GM19043 (cell line): Measurements from ENCODE around the gene TAF4.

Experiments used
- ATAC-seq: cut with Tn5 transposase; IDR thresholded peaks from one replicate; pipeline ENCODE4 v1.9.1; 2021; ENCODE audit warnings: low read depth; ENCODE audit not compliant: unreplicated experiment

The TAF4 gene

DNA sequence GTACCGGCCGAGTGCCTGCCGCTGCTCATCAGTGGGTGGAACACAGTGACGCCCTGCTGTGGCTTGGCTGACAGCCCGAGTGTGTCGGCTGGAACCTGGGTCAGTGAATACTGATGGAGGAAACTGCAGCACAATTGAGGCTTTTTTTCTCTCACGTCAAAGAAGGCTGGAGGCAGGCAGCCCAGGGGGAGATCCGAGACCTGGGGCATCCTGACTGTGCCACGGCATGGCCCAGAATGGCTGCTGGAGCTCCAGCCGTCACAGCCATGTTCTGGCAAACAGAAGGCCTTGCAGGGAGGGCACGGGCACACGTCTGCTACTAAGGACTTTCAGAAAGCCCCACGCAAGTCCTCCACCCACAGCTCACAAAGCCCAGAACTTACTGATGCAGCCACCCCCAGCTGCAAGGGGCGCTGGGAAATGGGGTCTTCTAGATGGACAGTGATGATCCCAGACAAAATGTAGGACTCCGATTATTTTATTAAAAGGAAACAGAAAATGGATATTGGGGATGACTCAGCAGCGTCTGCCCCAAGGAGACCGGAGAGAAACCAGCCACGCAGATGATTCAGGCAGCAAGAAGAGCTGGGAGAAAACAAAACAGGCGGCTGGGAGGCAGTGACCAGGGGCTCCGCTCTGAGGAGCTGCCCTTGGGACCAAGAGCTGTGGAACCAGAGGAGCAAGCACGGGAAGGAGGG is 140.0 kb downstream of the TAF4 start:
- ATAC-seq, result no peak

DNA sequence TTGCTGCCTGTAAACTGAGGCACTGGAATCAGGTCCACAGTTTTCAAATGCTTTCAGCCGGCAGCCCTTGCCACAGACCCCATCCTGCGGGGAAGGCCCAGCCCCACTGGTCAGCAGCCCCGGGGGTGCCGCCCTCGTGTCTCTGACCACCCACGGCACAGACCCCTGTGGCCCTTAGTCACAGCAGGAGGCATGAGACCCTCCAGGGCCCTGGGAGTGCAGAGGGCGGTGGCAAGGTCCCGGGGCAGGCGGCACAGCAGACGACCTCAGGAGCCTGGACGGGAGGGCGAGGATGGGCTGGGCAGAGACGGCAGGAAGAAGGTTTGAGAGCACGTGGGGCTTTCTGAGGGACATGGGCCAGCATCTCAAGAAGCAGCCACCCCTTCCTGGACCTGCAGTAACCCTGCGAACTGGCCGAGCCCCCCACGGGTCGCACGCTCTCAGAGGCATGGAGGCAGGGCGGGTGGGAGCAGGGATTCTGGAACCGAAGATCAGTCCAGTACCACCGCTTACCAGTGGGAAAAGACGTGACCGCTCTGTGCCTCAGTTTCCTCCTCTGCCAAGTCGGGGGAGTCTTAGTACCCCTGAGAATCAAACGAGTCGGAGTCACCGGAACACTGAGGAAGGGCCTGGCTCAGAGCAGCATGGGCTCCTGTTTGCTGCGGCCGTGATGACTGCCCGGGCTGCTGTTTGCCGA is 140.7 kb downstream of the TAF4 start:
- ATAC-seq, result no peak
